HEK293T (cell line): ENCODE measurements around the gene INAFM1.
"Not testable (repeated sequence)": the region's sequence is repeated elsewhere in the genome, so short reads cannot be mapped to it uniquely, and the experiment has no call there.

Experiments used
- CTCF ChIA-PET: fragments of 350-600 bp; formaldehyde crosslinking; extraction: SDS; loops from one replicate; lab custom pipeline; 2021; ENCODE audit warnings: antibody characterized with exemption, inconsistent platforms; lab: Yijun Ruan, JAX
- POLR2A ChIA-PET: fragments of 350-600 bp; formaldehyde crosslinking; extraction: SDS; loops from one replicate; lab custom pipeline; 2020; ENCODE audit warnings: antibody characterized with exemption, inconsistent platforms; lab: Yijun Ruan, JAX
- DNase-seq: peaks from one replicate; pipeline ENCODE4 v3.0.0; 2012; ENCODE audit warnings: mixed read lengths; ENCODE audit errors: extremely low spot score
- ARNT ChIP-seq: fragments of 450-650 bp; IDR thresholded peaks from 2 replicates; pipeline ENCODE4 v1.6.1; 2017; ENCODE audit warnings: mild to moderate bottlenecking
- BHLHE40 ChIP-seq: fragments of 450-650 bp; IDR thresholded peaks from 2 replicates; pipeline ENCODE4 v1.6.1; 2016; ENCODE audit warnings: mild to moderate bottlenecking, moderate library complexity, borderline replicate concordance
- CTBP1 ChIP-seq: fragments of 450-650 bp; IDR thresholded peaks from 2 replicates; pipeline ENCODE4 v1.6.1; 2016; ENCODE audit warnings: borderline replicate concordance
- ELF4 ChIP-seq: fragments of 450-650 bp; IDR thresholded peaks from 2 replicates; pipeline ENCODE4 v1.6.1; 2017; ENCODE audit warnings: antibody characterized with exemption
- FOXA1 ChIP-seq: fragments of 450-650 bp; IDR thresholded peaks from 2 replicates; pipeline ENCODE4 v1.6.1; 2016; ENCODE audit warnings: mild to moderate bottlenecking
- FOXK2 ChIP-seq: fragments of 450-650 bp; IDR thresholded peaks from 2 replicates; pipeline ENCODE4 v1.6.1; 2016; ENCODE audit warnings: mild to moderate bottlenecking
- FOXM1 ChIP-seq: fragments of 450-650 bp; IDR thresholded peaks from 2 replicates; pipeline ENCODE4 v1.6.1; 2017; ENCODE audit warnings: mild to moderate bottlenecking, borderline replicate concordance
- HDGF ChIP-seq: fragments of 450-650 bp; IDR thresholded peaks from 2 replicates; pipeline ENCODE4 v1.6.1; 2017; ENCODE audit warnings: antibody characterized with exemption, borderline replicate concordance
- L3MBTL2 ChIP-seq: fragments of 450-650 bp; conservative IDR thresholded peaks from 2 replicates; pipeline ENCODE4 v1.6.1; 2016; ENCODE audit warnings: mild to moderate bottlenecking
- LEF1 ChIP-seq: fragments of 450-650 bp; IDR thresholded peaks from 2 replicates; pipeline ENCODE4 v1.6.1; 2017; ENCODE audit warnings: mild to moderate bottlenecking, borderline replicate concordance
- NFRKB ChIP-seq: fragments of 450-650 bp; IDR thresholded peaks from 2 replicates; pipeline ENCODE4 v1.6.1; 2016; ENCODE audit warnings: mild to moderate bottlenecking, moderate library complexity
- PKNOX1 ChIP-seq: fragments of 450-650 bp; IDR thresholded peaks from 2 replicates; pipeline ENCODE4 v1.6.1; 2016
- SP1 ChIP-seq: fragments of 450-650 bp; IDR thresholded peaks from 2 replicates; pipeline ENCODE4 v1.6.1; 2017
- SUZ12 ChIP-seq: fragments of 450-650 bp; IDR thresholded peaks from 2 replicates; pipeline ENCODE4 v1.6.1; 2016; ENCODE audit warnings: mild to moderate bottlenecking
- TARDBP ChIP-seq: fragments of 450-650 bp; IDR thresholded peaks from 2 replicates; pipeline ENCODE4 v1.6.1; 2016
- ZNF384 ChIP-seq: fragments of 450-650 bp; IDR thresholded peaks from 2 replicates; pipeline ENCODE4 v1.6.1; 2016

The INAFM1 gene

GRCh38 chr19:47283405-47284059, 8.8 kb downstream of the INAFM1 start:
- no peak for TF ChIP-seq FOXK2
- TF ChIP-seq LEF1 = no peak
- TF ChIP-seq SUZ12 = no peak
- TF ChIP-seq ARNT = no peak
- TF ChIP-seq BHLHE40 = no peak
- TF ChIP-seq ZNF384 = no peak
- no peak for TF ChIP-seq SP1
- CTCF ChIA-PET = no interaction called here
- POLR2A ChIA-PET = no interaction called here
- no peak for DNase-seq

- TF ChIP-seq ELF4 = no peak
- peak; percentile 97 for TF ChIP-seq PKNOX1
- POLR2A ChIA-PET = no interaction called here
- CTCF ChIA-PET = interaction anchor here (0.6 to 1.5 kb wide), 6 partner anchors 9 to 1660 kb away, joined by 3 to 7 read pairs (median 4); no protein-coding TSS in a partner anchor
Measured at GRCh38 chr19:47284324-47284899, 9.7 kb downstream of the INAFM1 start.

GRCh38 chr19:47296036-47296435, 21.4 kb downstream of the INAFM1 start:
- DNase-seq = peak; percentile 76
- ChIA-PET CTCF (interaction anchor here (1.3 kb wide), 1 partner anchor 53 kb away, joined by 3 read pairs; the partner anchor contains the start of gene DHX34), POLR2A (no interaction called here)
- TF ChIP-seq CTBP1 (no peak), FOXA1 (no peak), NFRKB (no peak)

More at GRCh38 chr19:47284324-47284899, 9.7 kb downstream of the INAFM1 start:
- peak; percentile 45 for DNase-seq

GRCh38 chr19:47300867-47301266, 26.2 kb downstream of the INAFM1 start:
- DNase-seq, CTCF ChIA-PET, POLR2A ChIA-PET: not testable (repeated sequence)

- TF ChIP-seq FOXM1 = no peak
- no peak for TF ChIP-seq ELF4
- TF ChIP-seq HDGF = no peak
- no peak for TF ChIP-seq SUZ12
- no peak for TF ChIP-seq PKNOX1
- TF ChIP-seq CTBP1 = no peak
- ChIA-PET POLR2A (no interaction called here), CTCF (no interaction called here)
- no peak for DNase-seq
Measured at GRCh38 chr19:47302249-47302648, 27.6 kb downstream of the INAFM1 start.

- no peak for DNase-seq
- TF ChIP-seq ZNF384 = no peak
- TF ChIP-seq FOXA1 = no peak
- no peak for TF ChIP-seq SP1
- TF ChIP-seq TARDBP = no peak
- TF ChIP-seq CTBP1 = no peak
- TF ChIP-seq FOXM1 = no peak
- TF ChIP-seq ELF4 = no peak
- TF ChIP-seq FOXK2 = no peak
- TF ChIP-seq PKNOX1 = no peak
- no peak for TF ChIP-seq SUZ12
- no peak for TF ChIP-seq ARNT
- TF ChIP-seq LEF1 = no peak
- ChIA-PET CTCF (no interaction called here), POLR2A (no interaction called here)
Measured at GRCh38 chr19:47303966-47304365, 29.3 kb downstream of the INAFM1 start.

GRCh38 chr19:47305309-47305751, 30.6 kb downstream of the INAFM1 start:
- peak; percentile 54 for TF ChIP-seq PKNOX1
- TF ChIP-seq HDGF = no peak
- TF ChIP-seq L3MBTL2 = peak; percentile 73
- POLR2A ChIA-PET = no interaction called here
- CTCF ChIA-PET = interaction anchor here (0.6 to 1.8 kb wide), 6 partner anchors 11 to 309 kb away, joined by 3 to 8 read pairs (median 4); partner anchors contain the start of gene DHX34
- peak; percentile 84 for DNase-seq
